ENCODE data around the gene PKIG. TPM values are rescaled to one million over a fixed set of nuclear protein-coding genes. Genes with fewer than 3 reads are reported as not detected.
"Not testable (repeated sequence)": the region's sequence is repeated elsewhere in the genome, so short reads cannot be mapped to it uniquely, and the experiment has no call there.

Gene PKIG
- polyA plus RNA-seq, 6 donors from 2014 or later = 74.7 to 219 (median 103) TPM

- Mint-ChIP-seq H3K27me3 (no peaks in the 10 kb centered on the region), H3K36me3 (no peaks in the 10 kb centered on the region), H3K4me1 (peaks cover 0 to 6% (median 0%) of the 10 kb centered on the region in 3 donors), H3K9me3 (no peaks in the 10 kb centered on the region), H3K4me3 (no peak overlapping the region), H3K27ac (peak overlapping the region in 3 of 6 donors; percentile 16 to 45 (median 17))
- DNase-seq (no peak), ATAC-seq (ENCODE audit: low read depth in 2 of 2) (no peak)
Observed at GRCh38 chr20:44552950-44553908, 29.1 kb upstream of the PKIG start.

GRCh38 chr20:44559302-44559701 is 23.1 kb upstream of the PKIG start:
- H3K4me3 Mint-ChIP-seq = no peak overlapping the region
- no peak for ATAC-seq (ENCODE audit: low read depth in 2 of 2)
- no peaks in the 10 kb centered on the region for H3K36me3 Mint-ChIP-seq
- H3K9me3 Mint-ChIP-seq = no peaks in the 10 kb centered on the region
- no peak overlapping the region for H3K27ac Mint-ChIP-seq
- H3K4me1 Mint-ChIP-seq = peaks cover 0 to 5% (median 3%) of the 10 kb centered on the region in 3 donors
- no peak for DNase-seq
- no peaks in the 10 kb centered on the region for H3K27me3 Mint-ChIP-seq

GRCh38 chr20:44560229-44560628 is 22.1 kb upstream of the PKIG start:
- DNase-seq = no peak

GRCh38 chr20:44560818-44561217 is 21.6 kb upstream of the PKIG start:
- not testable (repeated sequence) for H3K36me3 Mint-ChIP-seq; ATAC-seq (ENCODE audit: low read depth in 2 of 2); H3K4me3 Mint-ChIP-seq; H3K4me1 Mint-ChIP-seq; H3K9me3 Mint-ChIP-seq; H3K27me3 Mint-ChIP-seq; DNase-seq
- peak overlapping the region in 1 of 6 donors; percentile 9 for H3K27ac Mint-ChIP-seq

More at GRCh38 chr20:44560229-44560628, 22.1 kb upstream of the PKIG start:
- ATAC-seq (ENCODE audit: low read depth in 2 of 2) = peak in 1 of 2 donors; percentile 46
- Mint-ChIP-seq H3K4me3 (no peak overlapping the region), H3K4me1 (peaks cover 0 to 5% (median 3%) of the 10 kb centered on the region in 3 donors), H3K9me3 (no peaks in the 10 kb centered on the region), H3K27me3 (no peaks in the 10 kb centered on the region), H3K27ac (peak overlapping the region in 1 of 6 donors; percentile 9), H3K36me3 (no peaks in the 10 kb centered on the region)

- peaks cover 0 to 5% (median 3%) of the 10 kb centered on the region in 3 donors for H3K4me1 Mint-ChIP-seq
- H3K4me3 Mint-ChIP-seq = no peak overlapping the region
- no peaks in the 10 kb centered on the region for H3K36me3 Mint-ChIP-seq
- H3K9me3 Mint-ChIP-seq = no peaks in the 10 kb centered on the region
- no peak for ATAC-seq (ENCODE audit: low read depth in 2 of 2)
- no peak overlapping the region for H3K27ac Mint-ChIP-seq
- H3K27me3 Mint-ChIP-seq = no peaks in the 10 kb centered on the region
- no peak for DNase-seq
Observed at GRCh38 chr20:44561876-44562275, 20.5 kb upstream of the PKIG start.

GRCh38 chr20:44566018-44566417 is 16.4 kb upstream of the PKIG start:
- H3K27me3 Mint-ChIP-seq = no peaks in the 10 kb centered on the region
- no peaks in the 10 kb centered on the region for H3K9me3 Mint-ChIP-seq
- ATAC-seq (ENCODE audit: low read depth in 2 of 2) = no peak
- no peaks in the 10 kb centered on the region for H3K4me1 Mint-ChIP-seq
- H3K36me3 Mint-ChIP-seq = no peaks in the 10 kb centered on the region
- no peak overlapping the region for H3K4me3 Mint-ChIP-seq
- H3K27ac Mint-ChIP-seq = no peak overlapping the region
- no peak for DNase-seq

GRCh38 chr20:44566811-44567210 is 15.6 kb upstream of the PKIG start:
- ATAC-seq (ENCODE audit: low read depth in 2 of 2) (no peak), DNase-seq (no peak)
- Mint-ChIP-seq H3K27me3 (no peaks in the 10 kb centered on the region), H3K9me3 (no peaks in the 10 kb centered on the region), H3K27ac (no peak overlapping the region), H3K4me3 (no peak overlapping the region), H3K36me3 (no peaks in the 10 kb centered on the region), H3K4me1 (no peaks in the 10 kb centered on the region)

GRCh38 chr20:44570367-44570766 is 12.0 kb upstream of the PKIG start:
- Mint-ChIP-seq H3K4me1 (no peaks in the 10 kb centered on the region), H3K36me3 (no peaks in the 10 kb centered on the region), H3K4me3 (no peak overlapping the region), H3K27me3 (no peaks in the 10 kb centered on the region), H3K9me3 (no peaks in the 10 kb centered on the region), H3K27ac (no peak overlapping the region)
- ATAC-seq (ENCODE audit: low read depth in 2 of 2) = no peak
- DNase-seq = no peak

GRCh38 chr20:44571362-44571988 is 10.9 kb upstream of the PKIG start:
- no peaks in the 10 kb centered on the region for H3K9me3 Mint-ChIP-seq
- no peaks in the 10 kb centered on the region for H3K36me3 Mint-ChIP-seq
- no peaks in the 10 kb centered on the region for H3K27me3 Mint-ChIP-seq
- ATAC-seq (ENCODE audit: low read depth in 2 of 2) (no peak), DNase-seq (no peak)
- peak overlapping the region in 1 of 6 donors; percentile 5 for H3K27ac Mint-ChIP-seq
- no peak overlapping the region for H3K4me3 Mint-ChIP-seq
- H3K4me1 Mint-ChIP-seq = peaks cover 8 to 10% (median 10%) of the 10 kb centered on the region in 3 donors

- H3K9me3 Mint-ChIP-seq = no peaks in the 10 kb centered on the region
- no peaks in the 10 kb centered on the region for H3K36me3 Mint-ChIP-seq
- H3K4me1 Mint-ChIP-seq = peaks cover 9 to 21% (median 11%) of the 10 kb centered on the region in 3 donors
- no peak overlapping the region for H3K4me3 Mint-ChIP-seq
- DNase-seq (no peak), ATAC-seq (ENCODE audit: low read depth in 2 of 2) (no peak)
- no peaks in the 10 kb centered on the region for H3K27me3 Mint-ChIP-seq
- H3K27ac Mint-ChIP-seq = no peak overlapping the region
Observed at GRCh38 chr20:44572551-44573500, 9.6 kb upstream of the PKIG start.

- H3K27ac Mint-ChIP-seq = no peak overlapping the region
- H3K9me3 Mint-ChIP-seq = no peaks in the 10 kb centered on the region
- ATAC-seq (ENCODE audit: low read depth in 2 of 2) (no peak), DNase-seq (no peak)
- H3K36me3 Mint-ChIP-seq = no peaks in the 10 kb centered on the region
- no peak overlapping the region for H3K4me3 Mint-ChIP-seq
- H3K4me1 Mint-ChIP-seq = peaks cover 11 to 21% (median 11%) of the 10 kb centered on the region in 3 donors
- H3K27me3 Mint-ChIP-seq = no peaks in the 10 kb centered on the region
Observed at GRCh38 chr20:44573501-44573869, 8.9 kb upstream of the PKIG start.

GRCh38 chr20:44574372-44574771 is 8.0 kb upstream of the PKIG start:
- Mint-ChIP-seq H3K4me3 (no peak overlapping the region), H3K9me3 (no peaks in the 10 kb centered on the region), H3K4me1 (peaks cover 14 to 28% (median 16%) of the 10 kb centered on the region in 3 donors), H3K27ac (peak overlapping the region in 1 of 6 donors; percentile 20), H3K36me3 (no peaks in the 10 kb centered on the region), H3K27me3 (no peaks in the 10 kb centered on the region)
- ATAC-seq (ENCODE audit: low read depth in 2 of 2) = no peak
- no peak for DNase-seq

GRCh38 chr20:44576297-44576696 is 6.1 kb upstream of the PKIG start:
- H3K27ac Mint-ChIP-seq = peak overlapping the region; percentile 45 to 92 (median 77)
- peak; percentile 83 to 92 for ATAC-seq (ENCODE audit: low read depth in 2 of 2)
- DNase-seq = peak; percentile 70

More at GRCh38 chr20:44576297-44576696, 6.1 kb upstream of the PKIG start:
- Mint-ChIP-seq H3K4me3 (peak overlapping the region; percentile 42 to 84 (median 68)), H3K9me3 (no peaks in the 10 kb centered on the region), H3K27me3 (no peaks in the 10 kb centered on the region), H3K36me3 (no peaks in the 10 kb centered on the region), H3K4me1 (peaks cover 31 to 47% (median 32%) of the 10 kb centered on the region in 3 donors)

Measured in naive B cell (primary cell).